HepG2 (cell line): ENCODE data around the gene NBR1. TPM values are rescaled to one million over a fixed set of nuclear protein-coding genes. Genes with fewer than 3 reads are reported as not detected.
A peak's percentile ranks its signal among the peaks of the same experiment; 100 is the strongest.

Experiments
- GABPA ChIP-seq, 2 experiments: IDR thresholded peaks; 2 replicates each; pipeline ENCODE4 v1.6.1; 2011 to 2016; ENCODE audit warnings: low read depth in 2 of 2, low read length in 1 of 2, missing biosample characterization in 1 of 2, missing genetic modification characterization in 1 of 2
- NRL ChIP-seq: sonication (generic); formaldehyde crosslinking; IDR thresholded peaks from 2 replicates; pipeline ENCODE4 v1.5.0; 2020; ENCODE audit warnings: missing genetic modification reagents, mild to moderate bottlenecking, moderate library complexity, borderline replicate concordance
- PPARG ChIP-seq: conservative IDR thresholded peaks from 2 replicates; pipeline ENCODE4 v1.6.1; 2016; ENCODE audit warnings: missing biosample characterization, missing genetic modification reagents
- PTBP1 ChIP-seq: fragments of 200-400 bp; formaldehyde crosslinking; IDR thresholded peaks from 2 replicates; pipeline ENCODE4 v1.6.1; 2018; ENCODE audit warnings: low read length, low read depth; ENCODE audit not compliant: poor library complexity, severe bottlenecking
- SP5 ChIP-seq: IDR thresholded peaks from 2 replicates; pipeline ENCODE4 v1.6.1; 2016; ENCODE audit warnings: low read depth, borderline replicate concordance
- polyA plus RNA-seq, 8 experiments: library from polyadenylated mRNA; depleted of rRNA in 3 of 8; stranded (reverse) in 7 of 8; unstranded in 1 of 8; fragments of >200 nt; fragmentation: Illumina TruSeq in 4 of 8; extraction: Trizol in 4 of 8; gene quantifications; 2 replicates each; pipeline versions ENCODE4 v1.2.1 to v1.2.3, GENCODE V29; 2011 to 2016; ENCODE audit warnings: low read depth in 4 of 8, missing spikeins in 1 of 8, mixed read lengths in 1 of 8; ENCODE audit not compliant: insufficient read depth in 1 of 8
- total RNA-seq, 5 experiments: library from RNA; depleted of rRNA; stranded (reverse); fragments of >200 nt; fragmentation: Illumina TruSeq; extraction: Trizol; gene quantifications; 2 replicates each; pipeline ENCODE4 v1.2.3, GENCODE V29; 2016; ENCODE audit warnings: low read depth in 1 of 5
- TF ChIP-seq, protein P1 (sequence below): sonication (generic); formaldehyde crosslinking; IDR thresholded peaks from 2 replicates; pipeline ENCODE4 v1.4.0; 2020; ENCODE audit warnings: missing genetic modification reagents
- TF ChIP-seq, protein P2 (sequence below): sonication (generic); formaldehyde crosslinking; IDR thresholded peaks from 2 replicates; pipeline ENCODE4 v1.5.0; 2020; ENCODE audit warnings: missing genetic modification reagents
- TF ChIP-seq, protein P3 (sequence below): sonication (generic); formaldehyde crosslinking; IDR thresholded peaks from 2 replicates; pipeline ENCODE4 v1.5.0; 2020; ENCODE audit warnings: mild to moderate bottlenecking, missing genetic modification reagents
- TF ChIP-seq, protein P4 (sequence below): sonication (generic); formaldehyde crosslinking; IDR thresholded peaks from 2 replicates; pipeline ENCODE4 v1.4.0; 2020; ENCODE audit warnings: mild to moderate bottlenecking, missing genetic modification reagents

The NBR1 gene
- total and polyA plus RNA-seq, 2 of the 13 experiments (the other 11 are each of a cell fraction or from before 2014, with no cell fraction given), result 51.7 to 121 TPM

DNA sequence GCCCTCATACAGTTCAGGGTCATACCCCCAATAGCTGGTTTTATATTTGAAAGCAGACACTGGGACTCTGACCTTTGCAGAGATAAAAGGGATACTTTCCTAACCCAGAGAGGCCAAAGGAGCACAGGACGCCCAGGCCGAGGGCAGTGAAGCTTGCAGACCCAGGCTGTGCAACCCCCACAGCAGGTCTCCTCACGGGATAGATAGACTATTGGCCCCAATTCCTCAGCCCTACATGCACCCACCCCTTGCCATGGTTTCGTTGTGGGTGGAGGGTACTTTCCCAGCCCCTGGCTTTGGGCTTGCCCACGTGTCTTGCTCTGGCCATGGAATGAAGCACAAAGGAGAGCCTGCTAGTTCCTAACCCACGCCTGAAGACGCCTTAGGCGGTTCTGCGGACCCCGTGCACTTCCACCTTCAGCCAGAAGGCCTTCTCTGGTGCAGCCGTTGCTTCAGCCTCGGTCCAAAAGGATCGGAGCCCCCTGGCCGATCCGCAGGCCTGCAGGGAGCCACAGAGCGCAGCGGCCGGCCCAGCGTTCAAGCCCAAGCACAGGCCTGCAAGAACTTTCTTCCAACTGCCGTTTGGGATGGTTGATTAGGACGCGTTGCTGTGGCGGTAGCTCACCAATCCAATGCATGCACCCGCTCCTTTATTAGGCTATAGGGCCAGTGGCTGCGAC lies 36.1 kb upstream of the NBR1 start (continued):
- TF ChIP-seq, protein P1, sequence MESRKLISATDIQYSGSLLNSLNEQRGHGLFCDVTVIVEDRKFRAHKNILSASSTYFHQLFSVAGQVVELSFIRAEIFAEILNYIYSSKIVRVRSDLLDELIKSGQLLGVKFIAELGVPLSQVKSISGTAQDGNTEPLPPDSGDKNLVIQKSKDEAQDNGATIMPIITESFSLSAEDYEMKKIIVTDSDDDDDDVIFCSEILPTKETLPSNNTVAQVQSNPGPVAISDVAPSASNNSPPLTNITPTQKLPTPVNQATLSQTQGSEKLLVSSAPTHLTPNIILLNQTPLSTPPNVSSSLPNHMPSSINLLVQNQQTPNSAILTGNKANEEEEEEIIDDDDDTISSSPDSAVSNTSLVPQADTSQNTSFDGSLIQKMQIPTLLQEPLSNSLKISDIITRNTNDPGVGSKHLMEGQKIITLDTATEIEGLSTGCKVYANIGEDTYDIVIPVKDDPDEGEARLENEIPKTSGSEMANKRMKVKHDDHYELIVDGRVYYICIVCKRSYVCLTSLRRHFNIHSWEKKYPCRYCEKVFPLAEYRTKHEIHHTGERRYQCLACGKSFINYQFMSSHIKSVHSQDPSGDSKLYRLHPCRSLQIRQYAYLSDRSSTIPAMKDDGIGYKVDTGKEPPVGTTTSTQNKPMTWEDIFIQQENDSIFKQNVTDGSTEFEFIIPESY (CRISPR knock-in tag), result no peak; the same call in 1 of the 2 replicates
- TF ChIP-seq GABPA (IDR thresholded peaks at IDR 0.05; ENCODE audit: low read depth, low read length) (no peak), GABPA (CRISPR knock-in tag; IDR thresholded peaks at IDR 0.05; ENCODE audit: low read depth) (no peak), PTBP1 (no peak), SP5 (CRISPR knock-in tag) (peak; percentile 61; the same call in 1 of the 2 replicates), NRL (peak; percentile 54; the same call in 1 of the 2 replicates), PPARG (CRISPR knock-in tag) (peak; percentile 55; the same call in 1 of the 2 replicates)
- TF ChIP-seq, protein P2, sequence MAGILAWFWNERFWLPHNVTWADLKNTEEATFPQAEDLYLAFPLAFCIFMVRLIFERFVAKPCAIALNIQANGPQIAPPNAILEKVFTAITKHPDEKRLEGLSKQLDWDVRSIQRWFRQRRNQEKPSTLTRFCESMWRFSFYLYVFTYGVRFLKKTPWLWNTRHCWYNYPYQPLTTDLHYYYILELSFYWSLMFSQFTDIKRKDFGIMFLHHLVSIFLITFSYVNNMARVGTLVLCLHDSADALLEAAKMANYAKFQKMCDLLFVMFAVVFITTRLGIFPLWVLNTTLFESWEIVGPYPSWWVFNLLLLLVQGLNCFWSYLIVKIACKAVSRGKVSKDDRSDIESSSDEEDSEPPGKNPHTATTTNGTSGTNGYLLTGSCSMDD (CRISPR knock-in tag), result no peak
- TF ChIP-seq, protein P3, sequence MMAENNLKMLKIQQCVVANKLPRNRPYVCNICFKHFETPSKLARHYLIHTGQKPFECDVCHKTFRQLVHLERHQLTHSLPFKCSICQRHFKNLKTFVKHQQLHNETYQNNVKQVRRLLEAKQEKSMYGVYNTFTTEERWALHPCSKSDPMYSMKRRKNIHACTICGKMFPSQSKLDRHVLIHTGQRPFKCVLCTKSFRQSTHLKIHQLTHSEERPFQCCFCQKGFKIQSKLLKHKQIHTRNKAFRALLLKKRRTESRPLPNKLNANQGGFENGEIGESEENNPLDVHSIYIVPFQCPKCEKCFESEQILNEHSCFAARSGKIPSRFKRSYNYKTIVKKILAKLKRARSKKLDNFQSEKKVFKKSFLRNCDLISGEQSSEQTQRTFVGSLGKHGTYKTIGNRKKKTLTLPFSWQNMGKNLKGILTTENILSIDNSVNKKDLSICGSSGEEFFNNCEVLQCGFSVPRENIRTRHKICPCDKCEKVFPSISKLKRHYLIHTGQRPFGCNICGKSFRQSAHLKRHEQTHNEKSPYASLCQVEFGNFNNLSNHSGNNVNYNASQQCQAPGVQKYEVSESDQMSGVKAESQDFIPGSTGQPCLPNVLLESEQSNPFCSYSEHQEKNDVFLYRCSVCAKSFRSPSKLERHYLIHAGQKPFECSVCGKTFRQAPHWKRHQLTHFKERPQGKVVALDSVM (CRISPR knock-in tag), result no peak
- TF ChIP-seq, protein P4, sequence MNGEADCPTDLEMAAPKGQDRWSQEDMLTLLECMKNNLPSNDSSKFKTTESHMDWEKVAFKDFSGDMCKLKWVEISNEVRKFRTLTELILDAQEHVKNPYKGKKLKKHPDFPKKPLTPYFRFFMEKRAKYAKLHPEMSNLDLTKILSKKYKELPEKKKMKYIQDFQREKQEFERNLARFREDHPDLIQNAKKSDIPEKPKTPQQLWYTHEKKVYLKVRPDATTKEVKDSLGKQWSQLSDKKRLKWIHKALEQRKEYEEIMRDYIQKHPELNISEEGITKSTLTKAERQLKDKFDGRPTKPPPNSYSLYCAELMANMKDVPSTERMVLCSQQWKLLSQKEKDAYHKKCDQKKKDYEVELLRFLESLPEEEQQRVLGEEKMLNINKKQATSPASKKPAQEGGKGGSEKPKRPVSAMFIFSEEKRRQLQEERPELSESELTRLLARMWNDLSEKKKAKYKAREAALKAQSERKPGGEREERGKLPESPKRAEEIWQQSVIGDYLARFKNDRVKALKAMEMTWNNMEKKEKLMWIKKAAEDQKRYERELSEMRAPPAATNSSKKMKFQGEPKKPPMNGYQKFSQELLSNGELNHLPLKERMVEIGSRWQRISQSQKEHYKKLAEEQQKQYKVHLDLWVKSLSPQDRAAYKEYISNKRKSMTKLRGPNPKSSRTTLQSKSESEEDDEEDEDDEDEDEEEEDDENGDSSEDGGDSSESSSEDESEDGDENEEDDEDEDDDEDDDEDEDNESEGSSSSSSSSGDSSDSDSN (CRISPR knock-in tag), result peak; percentile 47
